GM12892 (cell line): Measurements from ENCODE around the gene THOC6.

ENCODE experiments used
- DNase-seq: peaks from one replicate; pipeline ENCODE4 v3.0.0; 2011; ENCODE audit not compliant: insufficient read length
- FAIRE-seq: peaks from 2 replicates; lab custom pipeline; 2011; peaks lifted over from hg19 to GRCh38; lab: Jason Lieb, UNC
- POLR2A ChIP-seq: IDR thresholded peaks from 2 replicates; pipeline ENCODE4 v1.6.1; 2011; ENCODE audit warnings: low read depth, low read length, control low read depth
- POLR2AphosphoS5 ChIP-seq: IDR thresholded peaks from 2 replicates; pipeline ENCODE4 v1.6.1; 2011; ENCODE audit warnings: low read depth, low read length, control low read depth
- TAF1 ChIP-seq: IDR thresholded peaks from 2 replicates; pipeline ENCODE4 v1.6.1; 2011; ENCODE audit warnings: low read depth, mild to moderate bottlenecking, control low read depth, low read length, borderline replicate concordance

The THOC6 gene

GRCh38 chr16:2992383-2993081 lies 31.3 kb upstream of the THOC6 start:
- FAIRE-seq (no peak), DNase-seq (no peak)
- no peak for TF ChIP-seq POLR2AphosphoS5
- TF ChIP-seq TAF1 = no peak
- no peak for TF ChIP-seq POLR2A

- TF ChIP-seq POLR2A (no peak), POLR2AphosphoS5 (no peak), TAF1 (no peak)
- DNase-seq (no peak), FAIRE-seq (no peak)
Observed at GRCh38 chr16:2996298-2996697, 27.5 kb upstream of the THOC6 start.

- no peak for FAIRE-seq
- no peak for DNase-seq
- TF ChIP-seq POLR2AphosphoS5 (no peak), POLR2A (no peak), TAF1 (no peak)
Observed at GRCh38 chr16:2999929-3000328, 23.9 kb upstream of the THOC6 start.

GRCh38 chr16:3000540-3000939 lies 23.3 kb upstream of the THOC6 start:
- TF ChIP-seq POLR2A (no peak), TAF1 (no peak), POLR2AphosphoS5 (no peak)
- no peak for FAIRE-seq
- DNase-seq = no peak

- DNase-seq (no peak), FAIRE-seq (no peak)
- TF ChIP-seq TAF1 (no peak), POLR2AphosphoS5 (no peak), POLR2A (no peak)
Observed at GRCh38 chr16:3001316-3001715, 22.5 kb upstream of the THOC6 start.

GRCh38 chr16:3003582-3004270 lies 20.1 kb upstream of the THOC6 start:
- DNase-seq (peak; percentile 100), FAIRE-seq (peak; percentile 99)
- TF ChIP-seq POLR2A (no peak), POLR2AphosphoS5 (no peak), TAF1 (no peak)

- no peak for DNase-seq
- no peak for FAIRE-seq
Observed at GRCh38 chr16:3004319-3004718, 19.5 kb upstream of the THOC6 start.

GRCh38 chr16:3004781-3005284 lies 19.0 kb upstream of the THOC6 start:
- TF ChIP-seq TAF1 (no peak), POLR2A (no peak), POLR2AphosphoS5 (no peak)
- no peak for FAIRE-seq

More at GRCh38 chr16:3004319-3004718, 19.5 kb upstream of the THOC6 start:
- TF ChIP-seq POLR2AphosphoS5 (no peak), POLR2A (no peak)

GRCh38 chr16:3007059-3007956 lies 16.5 kb upstream of the THOC6 start:
- peak; percentile 50 for FAIRE-seq
- DNase-seq = no peak
- no peak for TF ChIP-seq TAF1
- TF ChIP-seq POLR2AphosphoS5 = no peak
- TF ChIP-seq POLR2A = no peak

More at GRCh38 chr16:3004781-3005284, 19.0 kb upstream of the THOC6 start:
- no peak for DNase-seq

- FAIRE-seq (no peak), DNase-seq (no peak)
- no peak for TF ChIP-seq POLR2A
- no peak for TF ChIP-seq POLR2AphosphoS5
- TF ChIP-seq TAF1 = no peak
Observed at GRCh38 chr16:3007957-3008689, 15.7 kb upstream of the THOC6 start.

GRCh38 chr16:3008690-3009037 lies 15.2 kb upstream of the THOC6 start:
- DNase-seq (no peak), FAIRE-seq (no peak)
- TF ChIP-seq TAF1 = no peak
- TF ChIP-seq POLR2A = no peak
- TF ChIP-seq POLR2AphosphoS5 = no peak
